Medulla oblongata (tissue), 1 donor: ENCODE results near the gene CYP1A2.
"Not testable (repeated sequence)": the region's sequence is repeated elsewhere in the genome, so short reads cannot be mapped to it uniquely, and the experiment has no call there.

ENCODE experiments used
- DNase-seq: peaks from one replicate; pipeline ENCODE4 v3.0.0-alpha.2; 2015; ENCODE audit errors: extremely low spot score

Gene CYP1A2

GRCh38 chr15:74748322-74748946 lies at the start of gene CYP1A2:
Gene CYP1A2, plus strand, starts transcription at chr15:74748845. Its CDS starts 894 bp downstream, at chr15:74749739.
- DNase-seq = no peak

GRCh38 chr15:74709011-74709410 lies 39.6 kb upstream of the CYP1A2 start:
- DNase-seq = no peak

GRCh38 chr15:74709892-74710291 lies 38.8 kb upstream of the CYP1A2 start:
- DNase-seq = no peak

GRCh38 chr15:74710319-74711094 lies 38.1 kb upstream of the CYP1A2 start:
- DNase-seq = no peak

GRCh38 chr15:74712311-74712710 lies 36.3 kb upstream of the CYP1A2 start:
- no peak for DNase-seq

GRCh38 chr15:74716651-74717050 lies 32.0 kb upstream of the CYP1A2 start:
- no peak for DNase-seq

- DNase-seq = no peak
Observed at GRCh38 chr15:74722591-74722990, 26.1 kb upstream of the CYP1A2 start.

- DNase-seq = no peak
Observed at GRCh38 chr15:74723187-74723586, 25.5 kb upstream of the CYP1A2 start.

- DNase-seq = peak; percentile 74
Observed at GRCh38 chr15:74723754-74724334, 24.8 kb upstream of the CYP1A2 start.

- no peak for DNase-seq
Observed at GRCh38 chr15:74724570-74725224, 23.9 kb upstream of the CYP1A2 start.

- no peak for DNase-seq
Observed at GRCh38 chr15:74725225-74725774, 23.3 kb upstream of the CYP1A2 start, which contains the start of gene CYP1A1. Gene CYP1A1, minus strand, starts transcription at chr15:74725528. Its CDS starts 2,431 bp downstream, at chr15:74723097.

GRCh38 chr15:74725845-74726773 lies 22.5 kb upstream of the CYP1A2 start:
- DNase-seq = no peak

- DNase-seq = no peak
Observed at GRCh38 chr15:74726774-74727164, 21.9 kb upstream of the CYP1A2 start.

GRCh38 chr15:74727727-74728126 lies 20.9 kb upstream of the CYP1A2 start:
- no peak for DNase-seq

GRCh38 chr15:74728699-74729098 lies 19.9 kb upstream of the CYP1A2 start:
- not testable (repeated sequence) for DNase-seq

- not testable (repeated sequence) for DNase-seq
Observed at GRCh38 chr15:74729372-74729771, 19.3 kb upstream of the CYP1A2 start.

- DNase-seq = no peak
Observed at GRCh38 chr15:74730619-74731316, 17.9 kb upstream of the CYP1A2 start.

- no peak for DNase-seq
Observed at GRCh38 chr15:74732846-74733245, 15.8 kb upstream of the CYP1A2 start.

- DNase-seq = no peak
Observed at GRCh38 chr15:74733269-74733668, 15.4 kb upstream of the CYP1A2 start.

GRCh38 chr15:74735305-74735704 lies 13.3 kb upstream of the CYP1A2 start:
- DNase-seq = no peak
